NCI-H1048 (cell line): ENCODE measurements around the gene ZNF813.

ENCODE experiments used
- DNase-seq: peaks from one replicate; lab custom pipeline; 2025; lab: John Stamatoyannopoulos, UW

The ZNF813 gene

DNA sequence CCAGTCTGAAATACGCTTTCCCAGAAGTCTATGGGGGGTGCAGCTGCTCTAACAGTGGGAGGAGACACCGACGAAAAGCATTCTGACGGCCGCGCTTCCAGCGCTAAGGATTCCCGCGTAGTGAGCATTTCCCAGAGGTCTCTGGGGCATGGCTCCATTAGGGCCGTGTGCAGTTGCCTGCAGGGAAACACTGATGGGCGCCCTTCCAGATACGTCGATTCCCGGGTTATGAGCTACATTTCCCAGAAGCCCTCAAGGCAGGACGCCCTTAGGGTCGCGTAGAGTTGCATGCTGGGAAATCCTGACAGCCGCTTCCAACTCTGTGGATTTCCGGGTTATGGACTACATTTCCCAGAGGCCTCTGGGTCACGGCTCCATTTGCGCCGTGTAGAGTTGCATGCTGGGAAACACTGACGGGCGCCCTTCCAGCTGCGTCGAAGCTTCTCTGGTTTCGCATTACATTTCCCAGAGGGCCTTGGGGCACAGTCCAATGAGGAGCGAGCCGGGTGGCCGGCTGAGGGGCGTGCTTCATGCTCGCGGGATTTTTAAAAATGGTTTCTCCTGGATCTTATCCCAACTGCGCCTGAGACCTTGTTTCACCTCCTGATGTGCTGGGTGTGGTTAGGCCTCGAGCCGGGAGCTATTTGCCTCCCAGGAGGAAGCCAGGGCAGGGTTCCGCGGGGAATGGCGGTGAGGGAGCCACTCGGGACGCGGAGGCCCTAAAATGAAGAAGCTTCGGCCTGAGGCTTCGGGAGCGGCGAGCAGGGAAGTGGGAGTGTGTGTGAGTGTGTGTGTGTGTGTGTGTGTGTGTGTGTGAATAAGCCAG lies 53.2 kb downstream of the ZNF813 start:
- DNase-seq, result peak; percentile 88

DNA sequence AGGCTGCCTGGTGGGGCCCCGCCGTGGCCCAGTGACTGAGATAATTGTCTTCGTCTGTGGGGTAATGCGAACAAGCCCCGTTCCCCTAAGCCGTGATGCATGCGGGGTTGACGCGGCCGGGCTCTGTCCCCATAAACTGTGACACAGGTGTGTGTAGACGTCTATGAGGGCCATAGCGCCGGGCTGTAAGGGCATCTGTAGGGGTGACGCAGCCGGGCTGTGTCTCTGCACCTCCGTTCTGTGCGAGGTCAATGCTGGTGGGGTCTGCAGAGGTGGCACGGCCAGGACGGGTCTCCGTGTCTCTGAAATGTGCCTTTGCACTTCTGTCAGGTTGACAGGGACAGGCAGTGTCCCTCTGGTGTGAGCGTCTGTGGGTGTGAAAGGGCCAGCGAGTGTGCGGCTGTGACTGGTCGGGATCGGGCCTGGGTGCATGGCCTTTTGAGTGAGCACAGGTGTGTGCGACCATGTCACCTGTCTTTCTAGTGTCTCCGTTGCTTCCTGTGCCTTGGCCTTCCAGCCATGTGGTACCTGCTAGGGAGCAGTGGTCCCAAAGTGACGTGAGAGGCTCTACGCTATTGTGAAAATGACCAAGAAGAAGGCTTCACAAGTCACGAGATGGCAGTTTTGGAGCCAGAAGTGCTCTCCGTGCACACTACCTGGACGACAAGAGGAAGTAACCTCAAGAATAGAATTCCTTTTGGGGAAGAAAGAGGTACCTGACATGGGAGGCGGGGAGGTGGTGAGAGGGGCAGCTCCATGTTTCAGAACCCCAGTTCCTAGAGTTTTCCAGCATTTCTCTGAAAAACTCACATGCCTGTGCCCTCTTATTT lies 54.1 kb downstream of the ZNF813 start:
- no peak for DNase-seq

DNA sequence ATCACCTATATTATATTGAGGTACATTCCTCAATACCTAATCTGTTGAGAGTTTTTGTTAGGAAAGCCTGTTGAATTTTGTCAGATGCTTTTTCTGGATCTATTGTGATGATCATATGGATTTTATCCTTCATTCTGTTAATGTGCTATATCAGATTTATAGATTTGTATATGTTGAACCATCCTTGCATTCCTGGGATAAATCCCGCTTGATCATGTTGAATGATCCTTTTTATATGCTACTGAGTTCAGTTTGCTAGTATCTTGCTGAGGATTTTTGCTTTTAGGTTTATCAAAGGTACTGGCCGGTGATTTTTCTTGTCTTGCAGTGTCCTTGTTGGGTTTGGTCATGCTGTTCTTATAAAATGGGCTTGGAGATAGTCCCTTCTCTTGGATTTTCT lies 58.4 kb downstream of the ZNF813 start:
- DNase-seq, result no peak

DNA sequence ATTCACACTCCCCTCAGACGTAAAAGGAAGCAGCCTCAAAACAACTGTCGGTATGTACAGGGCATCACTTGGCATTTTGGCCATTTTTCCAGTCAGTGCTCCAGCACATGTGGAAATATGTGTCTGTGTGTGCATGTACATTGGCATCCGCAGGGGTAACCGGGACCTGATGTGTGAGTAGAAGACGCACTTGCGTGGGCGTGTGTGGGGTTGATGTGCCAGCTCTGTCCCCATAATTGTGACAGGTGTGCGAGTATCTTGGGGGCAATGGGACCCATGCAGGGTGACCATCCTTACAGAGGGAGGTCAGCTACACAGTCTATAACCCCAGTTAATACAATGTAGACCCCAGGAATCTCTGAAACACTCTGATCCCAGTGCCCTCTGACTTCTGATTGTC lies 63.1 kb downstream of the ZNF813 start:
- no peak for DNase-seq

DNA sequence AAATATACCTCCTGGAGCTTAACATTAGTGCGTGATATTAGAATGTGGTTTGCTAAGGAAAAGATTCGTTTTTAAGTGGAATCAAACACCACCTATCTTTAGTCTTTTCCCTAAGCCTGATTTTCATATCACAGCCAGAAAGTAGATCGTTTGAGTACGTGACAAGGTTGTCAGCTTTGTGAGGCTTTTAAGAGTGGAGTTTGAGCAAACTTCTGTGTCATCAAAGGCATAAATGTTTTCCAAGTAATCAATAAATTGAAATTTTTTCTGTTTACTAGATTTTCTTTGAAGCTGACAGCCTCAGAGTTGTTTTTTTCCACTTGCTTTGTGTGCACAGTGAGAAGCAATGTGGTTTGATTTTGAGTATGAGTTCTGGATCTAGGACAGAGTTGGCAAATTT lies 63.9 kb downstream of the ZNF813 start:
- no peak for DNase-seq

DNA sequence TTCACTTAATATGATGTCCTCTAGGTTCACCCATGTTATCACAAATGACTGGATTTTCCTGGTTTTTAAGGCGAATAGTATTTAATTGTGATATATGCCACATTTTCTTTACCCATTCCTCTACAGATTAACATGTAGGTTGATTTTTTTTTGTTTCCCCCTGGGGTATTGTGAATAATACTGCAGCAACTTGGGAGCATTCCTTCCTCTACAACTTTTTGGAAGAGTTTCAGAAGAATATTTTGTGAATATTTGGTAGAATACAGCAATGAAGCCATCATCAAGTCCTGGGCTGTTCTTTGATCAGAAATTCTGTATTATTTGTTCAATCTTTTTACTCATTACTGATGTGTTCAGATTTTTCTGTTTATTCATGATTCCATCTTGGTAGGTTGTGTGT lies 64.8 kb downstream of the ZNF813 start:
- no peak for DNase-seq

DNA sequence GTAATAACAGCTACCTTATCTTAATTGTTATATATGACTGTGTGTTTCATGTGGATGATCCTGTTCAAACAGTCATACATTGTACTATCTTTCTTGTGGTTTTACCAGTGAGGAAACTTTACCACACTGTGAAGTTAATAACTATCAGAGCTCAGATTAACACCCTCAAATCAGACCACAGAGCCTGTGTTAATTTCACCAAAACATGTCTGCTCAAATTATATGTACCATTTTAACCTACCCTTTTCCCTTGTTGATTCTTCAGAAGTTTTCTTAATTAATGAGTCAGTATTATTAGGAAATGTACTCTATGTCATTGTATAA lies 68.7 kb downstream of the ZNF813 start:
- DNase-seq, result no peak

DNA sequence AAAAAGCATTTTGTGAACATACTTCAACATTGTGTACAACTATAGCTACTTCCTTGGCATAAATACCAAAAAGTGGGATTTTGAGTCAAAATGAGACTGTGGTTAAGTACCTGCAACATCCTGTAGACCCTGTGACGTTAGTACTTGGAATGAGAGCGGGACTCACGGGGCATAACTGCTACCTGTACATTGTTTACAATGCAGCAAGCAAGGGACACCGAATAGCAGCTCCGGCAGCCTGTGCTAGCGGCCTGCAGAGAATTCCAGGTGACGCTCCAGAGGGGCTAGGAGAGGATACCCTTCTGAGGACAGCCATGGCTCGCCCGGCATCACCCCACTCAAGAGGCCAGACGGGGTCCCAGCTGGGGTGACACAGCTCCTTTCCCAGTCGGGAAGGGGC lies 69.6 kb downstream of the ZNF813 start:
- no peak for DNase-seq

DNA sequence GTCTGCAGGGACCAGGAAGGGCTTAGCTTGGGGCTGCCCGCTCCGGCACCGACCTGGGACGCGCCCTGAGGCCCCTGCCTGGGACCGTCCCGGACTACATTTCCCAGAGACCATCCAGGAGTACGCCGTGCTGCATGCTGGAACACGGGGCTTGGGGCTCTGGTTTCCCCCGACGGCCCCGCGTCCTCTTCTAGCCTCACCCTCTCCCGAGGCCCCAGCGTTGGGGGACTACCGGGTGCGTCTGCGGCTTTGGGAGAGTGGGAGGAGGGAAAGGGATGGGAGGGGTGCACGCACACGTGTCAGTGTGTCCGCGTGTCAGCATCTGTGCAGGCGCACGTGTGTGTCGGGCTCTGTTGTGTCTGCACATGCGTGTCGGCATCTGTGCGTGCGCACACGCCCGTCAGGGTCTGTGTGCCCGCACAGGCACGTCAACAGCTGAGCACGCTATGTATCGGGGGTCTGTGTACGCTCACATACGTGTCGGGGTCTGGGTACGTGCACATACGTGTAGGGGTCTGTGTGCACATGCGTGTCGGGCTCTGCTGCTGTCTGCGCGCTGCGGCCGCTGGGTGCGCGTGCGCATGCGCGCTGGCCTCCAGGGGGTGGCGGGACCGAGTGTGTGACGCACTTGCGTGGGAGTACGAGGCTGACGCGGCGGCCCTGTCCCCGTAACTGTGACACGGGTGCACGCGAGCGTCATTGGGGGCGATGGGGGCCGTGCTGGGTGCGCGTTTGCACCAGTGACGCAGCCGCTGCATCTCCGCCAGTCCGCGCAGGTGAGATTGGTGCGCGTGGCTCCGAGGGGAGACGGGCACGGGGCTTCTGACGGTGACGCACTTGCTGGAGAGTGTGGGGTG lies 70.2 kb downstream of the ZNF813 start, which contains the start of gene ZNF331:
Gene ZNF331 (plus strand): TSS at position 625 of the 857 bp plus-strand sequence. CDS start 31,232 bp downstream, outside the sequence.
- DNase-seq, result no peak

DNA sequence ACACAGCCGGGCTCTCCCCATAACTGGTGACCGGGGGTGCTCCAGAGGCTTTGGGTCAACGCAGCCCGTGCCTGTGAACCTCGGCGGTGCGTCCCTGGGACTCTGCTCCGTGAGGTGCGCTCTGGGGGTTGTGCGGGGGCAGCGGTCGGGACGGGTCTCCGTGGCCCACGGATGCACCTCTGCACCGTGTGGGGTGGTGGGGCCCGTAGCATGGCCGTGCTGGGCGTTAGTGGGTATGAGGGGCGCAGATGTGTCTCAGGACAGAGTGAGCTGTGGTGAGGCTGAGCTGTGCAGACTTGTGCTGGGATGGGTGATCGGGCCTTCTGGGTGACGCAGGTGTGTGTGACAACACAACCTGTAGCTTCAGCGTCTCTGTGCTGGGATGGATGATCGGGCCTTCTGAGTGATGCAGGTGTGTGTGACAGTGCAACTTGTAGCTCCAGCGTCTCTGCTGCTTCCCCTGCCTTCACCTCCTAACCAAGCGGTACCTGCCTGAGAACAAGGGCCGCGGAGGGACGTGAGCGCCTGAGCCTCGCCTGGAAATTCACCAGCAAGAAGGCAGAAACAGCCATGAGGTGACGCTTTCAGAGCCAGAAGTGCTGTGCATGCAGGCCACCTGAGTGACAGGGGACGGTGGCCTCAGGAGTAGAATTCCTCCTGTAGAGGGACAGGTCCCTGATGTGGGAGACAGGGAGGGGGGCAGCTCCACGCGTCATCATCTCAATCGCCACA lies 71.0 kb downstream of the ZNF813 start:
- no peak for DNase-seq

DNA sequence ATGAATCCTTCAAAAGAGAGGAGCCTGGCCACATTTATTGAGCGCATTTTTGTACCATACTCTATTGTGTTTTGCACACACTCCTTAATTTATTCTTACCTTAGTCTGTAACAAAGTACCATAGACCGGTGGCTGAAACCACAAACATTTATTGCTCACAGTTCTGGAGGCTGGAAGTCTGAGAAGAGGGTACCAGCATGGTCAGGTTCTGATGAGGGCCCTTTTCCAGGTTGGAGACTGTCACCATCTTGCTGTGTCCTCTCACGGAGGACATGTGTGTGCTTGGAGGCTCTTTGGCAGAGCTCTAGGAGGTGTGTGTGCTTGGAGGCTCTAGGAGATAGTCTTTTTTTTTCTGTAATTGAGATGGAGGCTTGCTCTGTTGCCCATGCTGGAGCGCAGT lies 72.6 kb downstream of the ZNF813 start:
- DNase-seq, result no peak

DNA sequence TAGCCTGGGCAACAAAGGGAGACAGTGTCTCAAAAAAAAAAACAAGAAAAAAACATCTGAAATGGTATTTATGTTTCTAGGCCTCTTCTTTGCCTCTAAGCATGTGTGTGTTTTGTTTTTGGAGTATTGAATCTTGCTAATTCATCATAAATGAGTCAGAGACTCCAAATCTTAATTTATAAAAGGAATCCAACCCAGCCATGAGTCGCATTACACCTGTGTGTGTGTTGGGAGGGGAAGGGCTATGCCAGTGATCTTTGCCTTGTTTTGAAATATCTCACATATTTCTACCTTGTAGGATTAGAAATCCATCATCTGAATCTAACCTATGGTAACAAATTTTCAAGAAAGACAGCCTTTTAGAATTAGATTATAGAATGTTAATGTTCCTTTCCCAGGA lies 74.4 kb downstream of the ZNF813 start:
- DNase-seq, result no peak

DNA sequence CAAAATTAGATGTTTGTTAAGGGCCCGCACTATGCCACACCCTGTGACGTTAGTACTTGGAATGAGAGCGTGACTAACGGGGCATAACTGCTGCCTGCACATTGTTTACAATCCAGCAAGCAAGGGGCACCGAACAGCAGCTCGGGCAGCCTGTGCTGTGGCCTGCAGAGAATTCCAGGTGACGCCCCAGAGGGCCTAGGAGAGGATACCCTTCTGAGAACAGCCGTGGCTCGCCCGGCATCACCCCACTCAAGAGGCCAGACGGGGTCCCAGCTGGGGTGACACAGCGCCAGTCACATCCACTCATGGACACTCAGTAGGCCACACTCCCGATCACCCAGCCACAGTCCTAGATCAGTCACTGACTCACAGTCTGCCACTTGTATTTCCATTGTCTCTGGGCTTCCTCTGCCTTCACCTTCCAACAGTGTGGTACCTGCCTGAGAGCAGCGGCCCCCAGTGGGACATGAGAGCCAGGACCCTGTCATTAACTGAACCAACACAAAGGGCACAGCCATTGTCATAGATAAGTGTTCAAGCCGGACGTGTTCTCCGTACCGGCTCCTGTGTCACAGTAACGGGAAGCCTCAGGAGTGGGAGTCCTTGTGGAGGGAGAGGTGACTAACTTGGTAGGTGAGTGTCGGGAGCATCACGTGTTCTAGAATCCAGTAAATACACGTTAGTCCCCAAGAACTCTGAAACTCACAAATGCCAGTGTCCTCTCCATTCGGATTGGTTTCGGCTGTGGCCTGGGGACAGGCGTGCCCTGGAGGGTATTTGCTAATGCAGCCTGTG lies 77.9 kb downstream of the ZNF813 start:
- no peak for DNase-seq
